WI38 (cell line): ENCODE data around the gene TMEM151A.
"Not testable (repeated sequence)": the region's sequence is repeated elsewhere in the genome, so short reads cannot be mapped to it uniquely, and the experiment has no call there.

ENCODE experiments used
- H3K4me3 ChIP-seq: 2 replicates; pipeline ENCODE4 v1.5.1; 2011; ENCODE audit warnings: low read depth, mild to moderate bottlenecking, control low read depth, low read length
- TF ChIP-seq, protein P1 (sequence below): IDR thresholded peaks from 2 replicates; pipeline ENCODE4 v1.5.1; 2012; ENCODE audit warnings: low read depth, mild to moderate bottlenecking, control low read depth, low read length

Gene TMEM151A

DNA sequence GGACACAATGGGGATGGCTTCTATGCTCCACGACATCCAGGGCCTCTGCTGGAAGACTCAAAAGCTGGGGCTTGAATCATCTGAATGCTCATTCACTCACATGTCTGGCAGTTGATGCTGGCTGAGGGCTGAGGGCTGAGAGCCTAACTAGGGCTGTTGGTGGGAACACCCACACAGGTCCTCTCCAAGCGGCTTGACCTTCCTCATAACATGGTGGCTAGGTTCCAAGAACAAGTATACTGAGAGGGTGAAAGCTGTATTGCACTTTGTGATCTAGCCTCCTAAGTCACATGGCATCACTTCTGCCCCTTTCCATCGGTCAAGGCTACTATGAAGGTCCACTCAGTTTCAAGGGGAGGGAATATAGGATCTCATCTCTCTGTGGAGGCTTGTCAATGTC is 7.5 kb downstream of the TMEM151A start:
- TF ChIP-seq, protein P1, sequence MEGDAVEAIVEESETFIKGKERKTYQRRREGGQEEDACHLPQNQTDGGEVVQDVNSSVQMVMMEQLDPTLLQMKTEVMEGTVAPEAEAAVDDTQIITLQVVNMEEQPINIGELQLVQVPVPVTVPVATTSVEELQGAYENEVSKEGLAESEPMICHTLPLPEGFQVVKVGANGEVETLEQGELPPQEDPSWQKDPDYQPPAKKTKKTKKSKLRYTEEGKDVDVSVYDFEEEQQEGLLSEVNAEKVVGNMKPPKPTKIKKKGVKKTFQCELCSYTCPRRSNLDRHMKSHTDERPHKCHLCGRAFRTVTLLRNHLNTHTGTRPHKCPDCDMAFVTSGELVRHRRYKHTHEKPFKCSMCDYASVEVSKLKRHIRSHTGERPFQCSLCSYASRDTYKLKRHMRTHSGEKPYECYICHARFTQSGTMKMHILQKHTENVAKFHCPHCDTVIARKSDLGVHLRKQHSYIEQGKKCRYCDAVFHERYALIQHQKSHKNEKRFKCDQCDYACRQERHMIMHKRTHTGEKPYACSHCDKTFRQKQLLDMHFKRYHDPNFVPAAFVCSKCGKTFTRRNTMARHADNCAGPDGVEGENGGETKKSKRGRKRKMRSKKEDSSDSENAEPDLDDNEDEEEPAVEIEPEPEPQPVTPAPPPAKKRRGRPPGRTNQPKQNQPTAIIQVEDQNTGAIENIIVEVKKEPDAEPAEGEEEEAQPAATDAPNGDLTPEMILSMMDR: no peak
- no peak overlapping the region for H3K4me3 ChIP-seq

DNA sequence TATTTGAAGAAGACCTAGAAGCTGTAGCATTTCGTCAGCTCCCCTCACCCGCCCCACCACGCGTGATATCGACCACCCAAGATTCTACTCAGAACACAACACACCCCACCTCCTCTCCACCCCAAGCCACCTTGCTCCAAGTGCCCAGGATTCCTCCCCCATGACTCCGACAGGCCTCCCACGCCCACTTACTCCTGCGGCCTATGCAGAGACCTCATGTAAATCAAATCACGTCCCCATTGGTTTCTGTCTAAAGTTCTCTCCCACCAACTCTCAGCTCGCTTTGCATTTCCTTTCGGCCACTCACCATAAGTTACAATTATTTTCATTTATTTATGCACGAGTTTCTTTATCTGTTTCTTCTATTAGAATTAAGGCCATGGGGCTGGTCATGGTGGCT is 11.0 kb downstream of the TMEM151A start:
- TF ChIP-seq, protein P1: no peak
- no peak overlapping the region for H3K4me3 ChIP-seq

DNA sequence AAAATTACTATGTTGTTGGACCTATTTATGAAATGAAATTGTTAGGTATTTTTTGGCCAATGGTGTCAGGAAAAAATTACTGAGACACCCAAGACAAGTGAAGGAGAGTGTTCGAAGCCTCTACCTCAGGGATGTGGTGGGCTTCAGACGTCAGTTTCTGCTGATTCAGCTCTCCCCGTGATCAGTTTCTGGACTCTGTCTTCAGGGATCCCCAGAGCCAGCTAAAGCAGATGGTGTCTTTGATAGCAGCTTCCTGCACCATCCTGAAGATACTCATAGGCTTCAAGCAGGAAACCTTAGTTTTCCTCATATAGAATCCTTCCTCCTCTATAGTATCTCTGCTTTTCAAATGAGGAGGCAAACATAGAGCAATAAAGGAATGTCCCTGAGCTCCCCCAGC is 17.8 kb downstream of the TMEM151A start:
- H3K4me3 ChIP-seq: no peak overlapping the region
- TF ChIP-seq, protein P1: no peak

DNA sequence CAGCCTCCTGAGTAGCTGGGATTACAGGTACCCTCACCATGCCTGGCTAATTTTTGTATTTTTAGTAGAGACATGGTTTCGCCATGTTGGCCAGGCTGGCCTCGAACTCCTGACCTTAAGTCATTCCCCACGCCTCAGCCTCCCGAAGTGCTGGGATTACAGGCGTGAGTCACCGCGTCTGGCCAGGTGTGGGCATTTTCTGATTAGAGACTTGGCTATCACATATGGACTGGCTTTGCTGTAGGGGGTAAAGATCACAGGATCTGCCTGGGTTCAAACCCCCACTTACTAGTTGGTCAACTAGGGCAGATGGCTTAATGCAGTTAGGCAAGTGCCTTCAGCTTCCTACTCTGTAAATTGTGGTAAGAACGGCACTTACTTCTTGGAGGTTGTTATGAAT is 18.6 kb downstream of the TMEM151A start:
- H3K4me3 ChIP-seq: no peak overlapping the region
- TF ChIP-seq, protein P1: no peak

DNA sequence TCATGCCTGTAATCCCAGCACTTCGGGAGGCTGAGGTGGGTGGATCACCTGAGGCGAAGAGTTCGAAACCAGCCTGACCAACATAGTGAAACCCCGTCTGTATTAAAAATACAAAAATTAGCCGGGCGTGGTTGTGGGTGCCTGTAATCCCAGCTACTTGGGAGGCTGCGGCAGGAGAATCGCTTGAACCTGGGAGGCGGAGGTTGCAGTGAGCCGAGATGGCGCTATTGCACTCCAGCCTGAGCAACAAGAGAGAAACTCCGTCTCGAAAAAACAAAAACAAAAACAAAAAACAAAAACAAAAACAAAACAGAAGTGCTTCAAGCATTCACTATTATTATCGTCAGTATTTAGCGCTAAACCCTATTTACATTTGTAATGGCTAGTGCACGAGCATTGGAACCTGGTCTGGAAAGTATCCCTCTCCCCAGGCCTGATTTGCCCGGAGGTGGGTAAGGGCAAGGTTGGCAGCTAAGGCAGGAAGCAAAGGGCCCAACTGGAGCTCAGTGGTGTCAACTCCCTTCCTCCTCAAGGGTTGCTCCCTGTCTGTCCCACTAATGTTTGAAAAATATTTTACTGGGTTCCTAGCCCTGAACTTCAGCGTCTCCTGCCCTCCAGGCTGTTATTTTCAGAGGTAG is 19.2 kb downstream of the TMEM151A start:
- not testable (repeated sequence) for H3K4me3 ChIP-seq

DNA sequence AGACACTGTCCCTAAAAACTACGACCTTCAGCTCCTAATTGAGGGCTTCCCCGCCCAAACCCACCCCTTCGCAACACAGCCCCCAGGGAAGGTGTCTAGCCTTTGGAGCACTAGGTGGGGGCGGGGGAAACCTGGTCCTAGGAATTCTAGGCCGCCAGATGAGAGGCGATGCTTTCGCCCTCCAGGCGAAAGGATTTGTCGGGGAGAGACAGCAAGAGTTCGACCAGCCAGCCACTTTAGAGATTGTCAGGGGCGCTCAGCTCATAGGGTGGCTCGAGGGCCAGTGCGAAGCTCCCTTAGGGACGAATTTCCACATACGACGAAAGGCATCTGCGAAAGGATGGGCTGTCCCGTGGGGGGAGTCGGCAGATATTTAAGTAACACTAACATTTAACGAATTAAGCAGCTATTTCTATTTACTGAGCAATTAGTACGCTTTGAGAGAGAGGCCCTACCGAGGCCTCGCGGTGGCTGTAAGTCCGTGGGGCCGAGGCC is 19.8 kb downstream of the TMEM151A start:
- TF ChIP-seq, protein P1: peak; percentile 92; the same call in 1 of the 2 replicates
- H3K4me3 ChIP-seq: peak overlapping the region; percentile 66

DNA sequence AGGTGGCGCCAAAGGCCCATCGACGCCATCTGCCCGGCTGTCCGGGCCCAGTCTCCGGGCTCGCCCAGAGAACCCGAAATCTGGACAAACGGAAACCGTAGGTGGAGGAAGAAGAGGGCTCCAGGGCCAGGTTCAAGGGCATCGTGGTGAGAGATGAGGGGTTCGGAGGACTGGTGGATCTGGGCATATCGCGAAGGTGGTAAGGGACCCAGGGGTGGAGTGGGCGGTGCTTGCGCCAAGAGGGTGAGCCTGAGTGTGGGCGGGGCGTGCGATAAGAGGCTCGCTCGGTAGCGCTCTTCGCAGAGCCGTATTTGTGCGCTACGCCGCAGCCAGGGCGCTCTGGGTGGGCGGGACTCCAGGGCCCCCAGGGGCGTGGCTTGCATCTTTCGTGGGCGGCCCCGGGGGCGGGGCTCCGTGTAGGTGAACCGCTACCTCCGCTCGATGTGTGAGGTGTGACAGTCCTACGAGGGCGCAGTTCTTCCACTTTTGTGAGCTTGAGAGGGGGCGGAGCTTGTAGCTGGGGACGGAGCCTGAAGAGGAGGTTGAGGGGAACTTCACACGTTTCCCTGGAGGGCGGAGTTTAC is 20.4 kb downstream of the TMEM151A start:
- TF ChIP-seq, protein P1: no peak; the same call in 1 of the 2 replicates

More for the DNA sequence above, 20.4 kb downstream of the TMEM151A start:
- peak overlapping the region; percentile 66 for H3K4me3 ChIP-seq
